IMR-90 (cell line): Measurements from ENCODE around the gene ZSCAN30. TPM values are rescaled to one million over a fixed set of nuclear protein-coding genes. Genes with fewer than 3 reads are reported as not detected.

ENCODE experiments used
- ATAC-seq: fragments of 200-7000 bp; cut with Tn5 transposase; 2 replicates; pipeline ENCODE4 v1.9.1; 2020; ENCODE audit warnings: low read depth, mild to moderate bottlenecking, moderate library complexity
- BruUV-seq: library from RNA; stranded (reverse); fragments of 400-500 nt; replicated peaks from 2 replicates; lab custom pipeline; 2021; lab: Mats Ljungman, UMichigan
- CTCF ChIA-PET: fragments of 300-600 bp; formaldehyde crosslinking; extraction: SDS; loops from one replicate; lab custom pipeline; 2021; ENCODE audit warnings: antibody characterized with exemption; lab: Yijun Ruan, JAX
- POLR2A ChIA-PET: fragments of 300-600 bp; sonication (Branson Sonifier 250); formaldehyde crosslinking; loops from one replicate; lab custom pipeline; 2022; ENCODE audit warnings: antibody characterized with exemption; ENCODE audit not compliant: unreplicated experiment; lab: Charles Lee
- DNase-seq: peaks from one replicate; pipeline ENCODE4 v3.0.0; 2013
- H2AFZ ChIP-seq: replicated peaks from 2 replicates; pipeline ENCODE3; 2013; ENCODE audit warnings: low read length, mild to moderate bottlenecking; ENCODE audit not compliant: poor library complexity
- H2AK5ac ChIP-seq: 2 replicates; pipeline ENCODE4 v1.6.1; 2013; ENCODE audit warnings: low read depth, low read length, inconsistent platforms
- H2AK9ac ChIP-seq: replicated peaks from 2 replicates; pipeline ENCODE3; 2013; ENCODE audit warnings: mild to moderate bottlenecking, low read depth, low read length, moderate library complexity; ENCODE audit not compliant: poor library complexity
- H2BK120ac ChIP-seq: 2 replicates; pipeline ENCODE4 v1.6.1; 2013; ENCODE audit warnings: low read depth, low read length, inconsistent platforms
- H2BK15ac ChIP-seq: 3 replicates; pipeline ENCODE4 v1.6.1; 2013; ENCODE audit warnings: low read depth, low read length, inconsistent platforms
- H2BK20ac ChIP-seq: 2 replicates; pipeline ENCODE4 v1.6.1; 2013; ENCODE audit warnings: low read depth, mild to moderate bottlenecking, inconsistent platforms, low read length, moderate library complexity
- H2BK5ac ChIP-seq: 2 replicates; pipeline ENCODE4 v1.6.1; 2013; ENCODE audit warnings: mild to moderate bottlenecking, low read depth, low read length, inconsistent platforms; ENCODE audit not compliant: poor library complexity, severe bottlenecking
- H3K14ac ChIP-seq: replicated peaks from 2 replicates; pipeline ENCODE4 v1.6.1; 2013; ENCODE audit warnings: low read depth, low read length, inconsistent platforms
- H3K18ac ChIP-seq: 2 replicates; pipeline ENCODE4 v1.6.1; 2013; ENCODE audit warnings: low read depth, low read length, control low read depth
- H3K23ac ChIP-seq: 2 replicates; pipeline ENCODE4 v1.6.1; 2013; ENCODE audit warnings: low read depth, low read length, inconsistent platforms
- H3K27ac ChIP-seq: 2 replicates; pipeline ENCODE4 v1.5.1; 2013; ENCODE audit warnings: mild to moderate bottlenecking, control low read depth, low read length; ENCODE audit not compliant: insufficient read depth
- H3K27me3 ChIP-seq: 2 replicates; pipeline ENCODE4 v1.6.1; 2013; ENCODE audit warnings: low read length; ENCODE audit not compliant: control insufficient read depth, insufficient read depth
- H3K36me3 ChIP-seq: 2 replicates; pipeline ENCODE4 v1.6.1; 2013; ENCODE audit warnings: low read length, mixed read lengths; ENCODE audit not compliant: control insufficient read depth, insufficient read depth
- H3K4ac ChIP-seq: 2 replicates; pipeline ENCODE4 v1.6.1; 2013; ENCODE audit warnings: low read depth, low read length, inconsistent platforms
- H3K4me1 ChIP-seq: 2 replicates; pipeline ENCODE4 v1.6.1; 2013; ENCODE audit warnings: low read length, mixed read lengths; ENCODE audit not compliant: control insufficient read depth, insufficient read depth
- H3K4me2 ChIP-seq: 2 replicates; pipeline ENCODE4 v1.6.1; 2013; ENCODE audit warnings: low read depth, mild to moderate bottlenecking, control low read depth, low read length, moderate library complexity
- H3K4me3 ChIP-seq: 2 replicates; pipeline ENCODE4 v1.5.1; 2013; ENCODE audit warnings: low read depth, mild to moderate bottlenecking, control low read depth, low read length, moderate library complexity; ENCODE audit not compliant: insufficient read depth
- H3K56ac ChIP-seq: 2 replicates; pipeline ENCODE4 v1.6.1; 2013; ENCODE audit warnings: low read length, inconsistent platforms; ENCODE audit not compliant: insufficient read depth; ENCODE audit errors: extremely low read depth
- H3K79me1 ChIP-seq, 2 experiments: 2 replicates each; pipeline ENCODE4 v1.6.1; 2013; ENCODE audit warnings: low read length in 2 of 2, inconsistent platforms in 1 of 2, low read depth in 1 of 2
- H3K9ac ChIP-seq: 2 replicates; pipeline ENCODE4 v1.6.1; 2013; ENCODE audit warnings: low read depth, low read length, control low read depth
- H3K9me1 ChIP-seq: 2 replicates; pipeline ENCODE4 v1.6.1; 2013; ENCODE audit warnings: low read length, inconsistent platforms; ENCODE audit not compliant: insufficient read depth
- H3K9me3 ChIP-seq: 2 replicates; pipeline ENCODE4 v1.6.1; 2013; ENCODE audit warnings: low read length; ENCODE audit not compliant: control insufficient read depth, insufficient read depth
- H4K20me1 ChIP-seq: 2 replicates; pipeline ENCODE4 v1.6.1; 2013; ENCODE audit warnings: low read length, inconsistent platforms; ENCODE audit not compliant: insufficient read depth
- H4K5ac ChIP-seq: 2 replicates; pipeline ENCODE4 v1.6.1; 2013; ENCODE audit warnings: mild to moderate bottlenecking, low read depth, low read length, control low read depth
- H4K8ac ChIP-seq, 2 experiments: 2 replicates each; pipeline ENCODE4 v1.6.1; 2013; ENCODE audit warnings: low read depth in 2 of 2, low read length in 2 of 2, control low read depth in 1 of 2, inconsistent platforms in 1 of 2
- H4K91ac ChIP-seq: 2 replicates; pipeline ENCODE4 v1.6.1; 2013; ENCODE audit warnings: low read depth, low read length, inconsistent platforms; ENCODE audit not compliant: insufficient read depth
- BHLHE40 ChIP-seq: fragments of 150-350 bp; IDR thresholded peaks from 2 replicates; pipeline ENCODE4 v1.6.1; 2016; ENCODE audit warnings: mild to moderate bottlenecking, low read depth, low read length
- CEBPB ChIP-seq: IDR thresholded peaks from 2 replicates; pipeline ENCODE4 v1.6.1; 2012; ENCODE audit warnings: low read depth, low read length, improper control_type of control experiment
- CHD1 ChIP-seq: IDR thresholded peaks from 2 replicates; pipeline ENCODE4 v1.6.1; 2012; ENCODE audit warnings: low read depth, low read length, improper control_type of control experiment
- CTCF ChIP-seq: conservative IDR thresholded peaks from 2 replicates; pipeline ENCODE4 v1.5.1; 2012; ENCODE audit warnings: mild to moderate bottlenecking, low read depth, low read length, improper control_type of control experiment
- FOS ChIP-seq: fragments of 150-350 bp; IDR thresholded peaks from 2 replicates; pipeline ENCODE4 v1.6.1; 2016; ENCODE audit warnings: low read depth, low read length
- MAFK ChIP-seq: IDR thresholded peaks from 2 replicates; pipeline ENCODE4 v1.6.1; 2012; ENCODE audit warnings: low read depth, low read length, improper control_type of control experiment
- MAZ ChIP-seq: IDR thresholded peaks from 2 replicates; pipeline ENCODE4 v1.6.1; 2012; ENCODE audit warnings: low read depth, mild to moderate bottlenecking, low read length, improper control_type of control experiment, moderate library complexity, borderline replicate concordance
- MXI1 ChIP-seq: IDR thresholded peaks from 2 replicates; pipeline ENCODE4 v1.6.1; 2012; ENCODE audit warnings: low read depth, mild to moderate bottlenecking, low read length, moderate library complexity, borderline replicate concordance
- POLR2A ChIP-seq: IDR thresholded peaks from 2 replicates; pipeline ENCODE4 v1.6.1; 2012; ENCODE audit warnings: mild to moderate bottlenecking, low read depth, low read length
- RCOR1 ChIP-seq: IDR thresholded peaks from 2 replicates; pipeline ENCODE4 v1.6.1; 2012; ENCODE audit warnings: mild to moderate bottlenecking, low read length, improper control_type of control experiment; ENCODE audit not compliant: insufficient replicate concordance
- WGBS, 2 experiments: methylation state at CpG; one replicate each; pipeline versions ENCODE4 v1.1.5 to v1.1.7; 2013; ENCODE audit warnings: missing lambda C conversion rate in 2 of 2; ENCODE audit not compliant: insufficient read length in 1 of 2; ENCODE audit errors: extremely low coverage in 2 of 2; 5-methylcytosine and 5-hydroxymethylcytosine counted together
- dilution Hi-C: fragments of 300-500 bp; cut with HindIII; formaldehyde crosslinking; loops from one replicate; pipeline ENCODE4 v1.14.3; 2018; ENCODE audit warnings: low sequenced_read_pairs; ENCODE audit not compliant: unreplicated experiment
- in situ Hi-C: fragments of 300-500 bp; cut with MboI; formaldehyde crosslinking; loops from 3 replicates; pipeline ENCODE4 v1.14.3; 2019; ENCODE audit warnings: low sequenced_read_pairs, inconsistent platforms, mixed read lengths
- intact Hi-C: fragments of 100-400 bp; cut with micrococcal nuclease; formaldehyde crosslinking; loops from 2 replicates; pipeline ENCODE4 v1.10.0; 2022
- polyA plus RNA-seq, 3 experiments: library from polyadenylated mRNA; depleted of rRNA; stranded (reverse); fragments of >200 nt; gene quantifications; 2 replicates each; pipeline ENCODE4 v1.2.3, GENCODE V29; 2012; ENCODE audit warnings: low replicate concordance in 1 of 3
- total RNA-seq: library from RNA; depleted of rRNA; stranded (reverse); fragments of >200 nt; gene quantifications from 2 replicates; pipeline ENCODE4 v1.2.3, GENCODE V29; 2012

The ZSCAN30 gene
- total and polyA plus RNA-seq, 2 of the 4 experiments (the other 2 are of a cell fraction) = 9.9 to 17.7 TPM

DNA sequence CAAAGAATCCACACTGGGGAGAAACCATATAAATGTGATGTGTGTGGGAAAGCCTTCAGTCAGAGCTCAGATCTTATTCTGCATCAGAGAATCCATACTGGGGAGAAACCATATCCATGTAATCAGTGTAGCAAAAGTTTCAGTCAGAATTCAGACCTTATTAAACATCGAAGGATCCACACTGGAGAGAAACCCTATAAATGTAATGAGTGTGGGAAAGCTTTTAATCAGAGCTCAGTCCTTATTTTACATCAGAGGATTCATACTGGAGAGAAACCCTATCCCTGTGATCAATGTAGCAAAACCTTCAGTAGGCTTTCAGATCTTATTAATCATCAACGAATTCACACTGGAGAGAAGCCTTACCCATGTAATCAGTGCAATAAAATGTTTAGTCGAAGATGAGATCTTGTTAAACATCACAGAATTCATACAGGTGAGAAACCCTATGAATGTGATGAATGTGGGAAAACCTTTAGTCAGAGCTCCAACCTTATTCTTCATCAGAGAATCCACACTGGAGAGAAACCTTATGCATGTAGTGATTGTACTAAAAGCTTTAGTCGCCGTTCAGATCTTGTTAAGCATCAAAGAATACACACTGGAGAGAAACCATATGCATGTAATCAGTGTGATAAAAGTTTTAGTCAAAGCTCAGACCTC lies 16.7 kb upstream of the ZSCAN30 start:
- Histone ChIP-seq H2AFZ (no peak overlapping the region), H4K8ac (no peak overlapping the region), H3K4me2 (no peak overlapping the region), H4K91ac (no peak overlapping the region), H3K18ac (no peak overlapping the region), H3K79me1 (peaks cover 7 to 19% of the 10 kb centered on the region in 2 experiments), H3K4ac (no peak overlapping the region), H3K4me1 (no peaks in the 10 kb centered on the region), H3K23ac (no peak overlapping the region), H2BK15ac (no peak overlapping the region), H3K4me3 (no peak overlapping the region), H2AK5ac (no peak overlapping the region), H3K14ac (no peak overlapping the region), H2BK5ac (no peak overlapping the region), H3K27me3 (no peaks in the 10 kb centered on the region), H4K20me1 (no peaks in the 10 kb centered on the region), H3K36me3 (peaks cover 28% of the 10 kb centered on the region), H3K9me1 (no peaks in the 10 kb centered on the region), H3K9me3 (peaks cover 74% of the 10 kb centered on the region), H2BK20ac (no peak overlapping the region), H2BK120ac (no peak overlapping the region), H4K5ac (no peak overlapping the region), H3K27ac (no peak overlapping the region), H3K9ac (no peak overlapping the region), H2AK9ac (no peak overlapping the region), H3K56ac (no peak overlapping the region)
- POLR2A ChIA-PET = no interaction called here
- dilution Hi-C loops (no loop called here), intact Hi-C loops (no loop called here), in situ Hi-C loops (no loop called here)
- CTCF ChIA-PET = no interaction called here
- WGBS, 2 experiments = no CpG with 5 or more reads among the region's 5 CpGs
- ATAC-seq = no peak
- no TSS peak for BruUV-seq
- TF ChIP-seq MXI1 (no peak), CHD1 (no peak), BHLHE40 (no peak), MAZ (no peak), CEBPB (no peak), CTCF (no peak), FOS (no peak), POLR2A (no peak), RCOR1 (no peak), MAFK (no peak)
- no peak for DNase-seq
